Muscle layer of duodenum (tissue), 2 donors: ENCODE data around the gene TPPP2.
"Not testable (repeated sequence)": the region's sequence is repeated elsewhere in the genome, so short reads cannot be mapped to it uniquely, and the experiment has no call there.

Experiments used
- H3K27ac ChIP-seq: one replicate; pipeline ENCODE4 v1.7.0; 2013; ENCODE audit warnings: mild to moderate bottlenecking, low read length
- H3K27me3 ChIP-seq: one replicate; pipeline ENCODE4 v1.7.0; 2013; ENCODE audit warnings: low read depth, mild to moderate bottlenecking, control low read depth, low read length
- H3K36me3 ChIP-seq, 2 donors: one replicate each; pipeline ENCODE4 v1.7.0; 2013; ENCODE audit warnings: low read length in 2 of 2, control low read depth in 1 of 2, mild to moderate bottlenecking in 1 of 2; ENCODE audit not compliant: insufficient read depth in 2 of 2, control insufficient read depth in 1 of 2
- H3K4me1 ChIP-seq, 2 donors: one replicate each; pipeline ENCODE4 v1.7.0; 2013; ENCODE audit warnings: low read length in 2 of 2, mild to moderate bottlenecking in 2 of 2, control low read depth in 1 of 2, moderate library complexity in 1 of 2; ENCODE audit not compliant: insufficient read depth in 2 of 2, control insufficient read depth in 1 of 2
- H3K4me3 ChIP-seq, 2 donors: one replicate each; pipeline ENCODE4 v1.7.0; 2013; ENCODE audit warnings: low read length in 2 of 2, low read depth in 1 of 2, mild to moderate bottlenecking in 1 of 2
- H3K9me3 ChIP-seq, 2 donors: one replicate each; pipeline ENCODE4 v1.7.0; 2013; ENCODE audit warnings: low read length in 2 of 2, control low read depth in 1 of 2, mild to moderate bottlenecking in 1 of 2; ENCODE audit not compliant: control insufficient read depth in 1 of 2
- donor health status: healthy.

Gene TPPP2

DNA sequence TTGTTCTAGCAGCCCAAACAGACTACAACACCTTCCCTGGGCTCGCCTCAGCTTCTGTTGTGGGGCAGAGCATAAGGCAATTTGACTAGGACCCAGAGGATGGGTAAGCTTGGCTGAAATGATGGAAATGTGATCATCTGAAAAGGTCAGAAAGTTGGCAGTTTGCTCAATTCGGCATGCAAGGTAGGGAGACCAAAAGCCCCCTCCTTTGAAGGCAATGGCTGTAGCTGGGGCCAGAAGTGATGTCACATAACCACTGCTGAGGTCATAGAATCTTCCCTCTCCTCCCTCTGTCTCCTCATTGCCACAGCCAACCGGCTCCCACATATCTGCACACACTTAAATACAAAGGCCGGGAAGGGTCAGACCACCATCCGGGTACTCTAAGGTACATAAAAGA is at the start of gene TPPP2:
TSS of gene TPPP2 (plus strand) at position 301 of the 400 bp plus-strand sequence. CDS start 365 bp downstream, outside the sequence.
- Histone ChIP-seq H3K36me3 (no peaks in the 10 kb centered on the region), H3K27me3 (no peaks in the 10 kb centered on the region), H3K27ac (no peak within 1 kb of the TSS), H3K4me1 (peaks cover 0 to 13% of the 10 kb centered on the region in 2 donors), H3K9me3 (no peaks in the 10 kb centered on the region), H3K4me3 (no peak within 1 kb of the TSS)

DNA sequence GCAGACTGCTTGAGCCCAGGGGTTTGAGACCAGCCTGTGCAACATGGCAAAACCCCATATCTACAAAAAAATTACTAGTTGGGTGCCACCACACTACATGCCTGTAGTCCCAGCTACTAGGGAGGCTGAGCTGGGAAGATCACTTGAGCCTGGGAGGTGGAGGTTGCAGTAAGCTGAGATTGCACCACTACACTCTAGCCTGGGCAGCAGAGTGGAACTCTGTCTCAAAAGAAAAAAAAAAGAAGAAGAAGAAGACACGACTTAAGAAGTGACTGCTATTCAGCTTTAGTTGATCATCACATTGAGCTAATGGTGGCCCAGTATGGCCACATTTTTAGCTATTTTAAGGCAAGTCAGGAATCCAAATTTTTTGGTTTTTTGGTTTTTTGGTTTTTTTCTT is 49.1 kb upstream of the TPPP2 start:
- Histone ChIP-seq H3K4me1 (no peaks in the 10 kb centered on the region), H3K27ac (no peak overlapping the region), H3K4me3 (no peak overlapping the region), H3K36me3 (no peaks in the 10 kb centered on the region), H3K27me3 (no peaks in the 10 kb centered on the region), H3K9me3 (no peaks in the 10 kb centered on the region)

DNA sequence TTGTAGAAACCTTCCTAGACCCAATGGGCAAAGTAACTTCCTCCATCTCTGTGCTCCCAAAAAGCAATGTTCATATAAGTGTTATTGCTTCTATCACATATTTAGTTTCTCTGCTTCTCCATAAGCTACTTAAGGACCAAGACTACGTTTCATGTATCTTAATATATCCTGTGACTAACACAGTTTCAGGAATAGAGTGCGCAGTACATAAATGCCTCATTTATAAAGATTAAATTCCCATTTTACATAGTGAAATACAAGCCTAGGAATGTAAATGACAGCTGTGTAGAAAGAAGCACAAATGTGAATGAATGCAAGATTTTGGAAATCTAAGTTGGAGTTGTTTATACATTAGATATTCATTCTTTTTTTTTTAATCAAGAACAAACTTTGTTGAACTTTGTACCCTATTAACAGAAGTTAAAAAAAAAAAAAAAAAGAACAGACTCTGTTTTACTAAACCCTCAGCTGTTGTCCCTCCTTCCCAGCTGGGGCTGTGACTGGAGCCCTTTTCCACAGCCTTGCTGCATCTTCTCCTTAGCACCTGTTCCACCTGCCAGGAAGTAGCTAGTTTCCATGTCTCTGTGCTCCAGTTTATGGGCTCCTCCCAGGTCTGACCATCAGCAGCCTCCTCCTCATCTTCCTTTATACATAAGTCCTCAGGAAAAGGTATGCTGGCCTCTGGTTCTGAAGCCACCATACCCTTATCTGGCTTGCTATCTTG is 47.2 kb upstream of the TPPP2 start:
- Histone ChIP-seq H3K27ac (no peak overlapping the region), H3K27me3 (no peaks in the 10 kb centered on the region), H3K4me3 (no peak overlapping the region), H3K4me1 (no peaks in the 10 kb centered on the region), H3K9me3 (no peaks in the 10 kb centered on the region), H3K36me3 (no peaks in the 10 kb centered on the region)

- H3K9me3 ChIP-seq, H3K27me3 ChIP-seq, H3K4me3 ChIP-seq, H3K4me1 ChIP-seq, H3K27ac ChIP-seq, H3K36me3 ChIP-seq: not testable (repeated sequence)
Observed at GRCh38 chr14:20985650-20986049, 44.4 kb upstream of the TPPP2 start.

GRCh38 chr14:20986811-20987210 is 43.2 kb upstream of the TPPP2 start:
- Histone ChIP-seq H3K9me3 (no peaks in the 10 kb centered on the region), H3K36me3 (peaks cover 0 to 2% of the 10 kb centered on the region in 2 donors), H3K27ac (no peak overlapping the region), H3K27me3 (no peaks in the 10 kb centered on the region), H3K4me3 (no peak overlapping the region), H3K4me1 (peaks cover 12 to 17% of the 10 kb centered on the region in 2 donors)

DNA sequence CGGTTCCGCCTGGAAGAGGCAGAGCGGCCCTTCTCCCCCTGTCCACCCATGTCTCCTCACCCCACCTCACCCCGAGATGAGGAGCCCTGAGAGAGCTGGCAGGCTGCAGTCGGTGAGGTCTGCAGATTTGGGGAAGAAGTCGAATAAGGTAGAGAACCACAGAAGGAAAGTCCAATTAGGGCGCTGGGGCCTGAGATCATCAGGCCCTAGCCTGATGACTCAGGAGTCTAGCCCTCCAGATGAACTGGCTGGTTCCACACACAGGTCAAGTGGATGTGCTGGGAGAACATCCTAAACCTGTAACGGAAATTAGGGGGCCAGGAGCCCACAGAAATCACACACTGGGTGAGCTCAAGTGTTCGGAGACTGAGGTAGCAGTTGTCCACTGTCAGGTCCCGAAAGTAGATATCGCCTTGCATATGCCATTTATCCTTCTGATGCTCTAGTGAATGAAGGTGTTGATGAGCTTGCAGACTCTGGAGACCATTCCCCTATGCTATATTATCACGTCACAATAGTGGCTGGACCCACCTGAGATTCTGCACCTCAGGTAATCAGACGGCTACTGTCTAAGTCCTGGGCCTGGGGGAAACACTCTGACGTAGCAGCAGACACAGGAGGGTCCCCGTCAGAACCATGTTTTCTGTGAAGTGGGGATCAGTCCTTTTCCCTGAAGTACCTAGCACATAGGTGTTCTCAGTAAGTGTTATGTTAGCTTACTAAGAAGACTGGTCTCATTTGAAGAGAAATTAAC is 41.1 kb upstream of the TPPP2 start:
- Histone ChIP-seq H3K4me1 (peaks cover 12 to 21% of the 10 kb centered on the region in 2 donors), H3K9me3 (no peaks in the 10 kb centered on the region), H3K27me3 (no peaks in the 10 kb centered on the region), H3K4me3 (peak overlapping the region; percentile 22 to 47), H3K27ac (peak overlapping the region; percentile 89), H3K36me3 (peaks cover 16 to 23% of the 10 kb centered on the region in 2 donors)

DNA sequence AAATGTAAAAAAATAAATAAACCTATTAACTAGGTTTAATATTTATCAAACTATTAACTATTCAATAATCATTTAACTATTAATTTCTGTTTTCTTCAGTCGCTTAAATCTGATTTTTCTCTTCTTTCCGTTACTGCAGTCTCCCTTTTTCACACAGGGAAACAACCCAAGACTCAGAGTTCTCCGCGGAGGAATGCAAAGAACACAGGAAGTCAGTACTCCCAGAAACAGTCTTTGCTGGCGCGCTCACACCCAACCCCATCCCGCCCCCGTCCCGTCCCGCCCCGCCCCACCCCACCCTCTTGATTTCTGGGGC is 40.6 kb upstream of the TPPP2 start:
- H3K4me1 ChIP-seq: peaks cover 12 to 21% of the 10 kb centered on the region in 2 donors
- H3K27ac ChIP-seq: peak overlapping the region; percentile 89
- peak overlapping the region; percentile 47 to 99 for H3K4me3 ChIP-seq
- peaks cover 22 to 28% of the 10 kb centered on the region in 2 donors for H3K36me3 ChIP-seq
- H3K27me3 ChIP-seq: no peaks in the 10 kb centered on the region
- H3K9me3 ChIP-seq: no peaks in the 10 kb centered on the region

DNA sequence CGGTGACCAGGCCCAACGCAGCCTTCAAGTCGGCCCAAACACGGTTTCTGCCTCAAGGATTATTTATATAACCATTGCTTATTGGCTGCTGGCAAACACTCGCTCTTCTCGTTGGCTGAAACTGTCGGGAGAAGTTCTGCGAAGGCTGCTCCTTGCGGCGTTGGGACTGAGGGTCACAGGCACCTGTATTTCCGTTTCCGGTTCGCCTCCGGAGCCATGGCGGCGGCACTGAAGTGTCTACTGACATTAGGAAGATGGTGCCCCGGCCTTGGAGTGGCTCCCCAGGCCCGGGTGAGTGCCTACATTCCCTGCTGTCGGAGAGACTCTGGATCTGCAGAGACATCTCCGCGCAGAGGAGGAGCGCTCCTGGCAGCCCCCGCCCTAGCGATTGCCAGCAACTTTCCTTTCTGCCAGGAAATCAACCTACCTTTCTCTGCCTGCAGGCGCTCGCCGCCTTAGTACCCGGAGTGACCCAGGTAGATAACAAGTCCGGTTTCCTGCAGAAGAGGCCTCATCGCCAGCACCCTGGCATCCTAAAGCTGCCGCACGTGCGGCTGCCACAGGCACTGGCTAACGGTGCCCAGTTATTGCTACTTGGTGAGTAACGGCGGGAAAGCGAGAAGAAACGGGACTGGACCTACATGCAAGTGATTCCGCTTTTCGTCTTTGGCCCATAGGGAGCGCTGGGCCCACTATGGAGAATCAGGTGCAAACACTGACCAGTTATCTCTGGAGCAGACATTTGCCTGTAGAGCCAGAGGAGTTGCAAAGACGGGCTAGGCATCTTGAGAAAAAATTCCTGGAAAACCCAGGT is 40.0 kb upstream of the TPPP2 start, which contains the start of gene METTL17:
TSS of gene METTL17 (plus strand) at position 194 of the 814 bp plus-strand sequence. CDS start at position 217, 23 bp downstream.
- H3K4me3 ChIP-seq: peak within 1 kb of the TSS; percentile 97 to 99
- H3K27ac ChIP-seq: peak within 1 kb of the TSS; percentile 89
- no peaks in the 10 kb centered on the region for H3K9me3 ChIP-seq
- H3K36me3 ChIP-seq: peaks cover 27 to 34% of the 10 kb centered on the region in 2 donors
- no peaks in the 10 kb centered on the region for H3K27me3 ChIP-seq
- peaks cover 12 to 21% of the 10 kb centered on the region in 2 donors for H3K4me1 ChIP-seq

GRCh38 chr14:20996521-20996920 is 33.5 kb upstream of the TPPP2 start:
- Histone ChIP-seq H3K27ac (no peak overlapping the region), H3K9me3 (no peaks in the 10 kb centered on the region), H3K36me3 (peaks cover 45 to 55% of the 10 kb centered on the region in 2 donors), H3K4me1 (peaks cover 0 to 7% of the 10 kb centered on the region in 2 donors), H3K27me3 (no peaks in the 10 kb centered on the region), H3K4me3 (no peak overlapping the region)

GRCh38 chr14:20997115-20997514 is 32.9 kb upstream of the TPPP2 start:
- Histone ChIP-seq H3K4me1 (peaks cover 0 to under 1% of the 10 kb centered on the region in 2 donors), H3K4me3 (no peak overlapping the region), H3K9me3 (no peaks in the 10 kb centered on the region), H3K27me3 (no peaks in the 10 kb centered on the region), H3K36me3 (peaks cover 42 to 50% of the 10 kb centered on the region in 2 donors), H3K27ac (no peak overlapping the region)

DNA sequence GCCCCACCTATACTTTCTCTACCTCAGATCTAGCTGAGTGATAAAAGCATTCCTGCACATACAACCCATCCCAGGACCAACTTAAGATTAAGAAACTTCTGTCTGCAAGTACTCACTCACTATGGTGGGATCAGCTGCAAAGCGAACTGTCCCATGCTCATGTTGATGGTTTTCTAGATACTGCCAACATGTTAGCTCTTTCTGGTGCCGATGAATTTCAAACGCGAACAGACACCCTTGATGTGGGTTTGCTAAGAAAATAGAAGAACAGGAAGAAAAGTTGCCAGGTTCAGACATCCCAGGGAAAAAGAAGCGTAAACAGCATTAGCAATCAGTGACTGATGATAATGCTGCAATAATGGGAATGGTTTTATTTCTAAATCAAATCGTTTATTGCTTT is 32.5 kb upstream of the TPPP2 start:
- H3K27ac ChIP-seq: no peak overlapping the region
- H3K36me3 ChIP-seq: peaks cover 37 to 46% of the 10 kb centered on the region in 2 donors
- no peaks in the 10 kb centered on the region for H3K4me1 ChIP-seq
- H3K9me3 ChIP-seq: no peaks in the 10 kb centered on the region
- H3K27me3 ChIP-seq: no peaks in the 10 kb centered on the region
- no peak overlapping the region for H3K4me3 ChIP-seq
